Spleen (tissue), 11 donors: ENCODE results near the gene SLC5A11. TPM values are rescaled to one million over a fixed set of nuclear protein-coding genes. Genes with fewer than 3 reads are reported as not detected.

Experiments
- DNase-seq: peaks from one replicate; pipeline ENCODE4 v3.0.0-alpha.2; 2020
- H3K27ac ChIP-seq, 8 donors: fragments of 200-600 bp; sonication (generic) in 7 of 8; 1 replicate in 4 of 8; 2 replicates in 4 of 8; pipeline versions ENCODE4 v1.5.0 to v1.8.0; 2016 to 2021; ENCODE audit warnings: inconsistent platforms in 4 of 8, mild to moderate bottlenecking in 4 of 8, moderate library complexity in 1 of 8
- H3K27me3 ChIP-seq, 7 donors: fragments of 200-600 bp; sonication (generic) in 6 of 7; replicated peaks in 1 of 7; 1 replicate in 4 of 7; 2 replicates in 3 of 7; pipeline versions ENCODE4 v1.5.0 to v1.8.0; 2016 to 2021; ENCODE audit warnings: inconsistent platforms in 3 of 7, mild to moderate bottlenecking in 1 of 7
- H3K36me3 ChIP-seq, 6 donors: fragments of 200-600 bp; sonication (generic) in 5 of 6; 1 replicate in 4 of 6; 2 replicates in 2 of 6; pipeline versions ENCODE4 v1.5.0 to v1.8.0; 2016 to 2021; ENCODE audit warnings: inconsistent platforms in 2 of 6
- H3K4me1 ChIP-seq, 6 donors: fragments of 200-600 bp; sonication (generic) in 5 of 6; 1 replicate in 3 of 6; 2 replicates in 3 of 6; pipeline versions ENCODE4 v1.5.0 to v1.8.0; 2016 to 2021; ENCODE audit warnings: inconsistent platforms in 3 of 6
- H3K4me3 ChIP-seq, 8 donors: fragments of 200-600 bp; sonication (generic) in 7 of 8; 1 replicate in 4 of 8; 2 replicates in 4 of 8; pipeline versions ENCODE4 v1.5.0 to v1.8.0; 2016 to 2021; ENCODE audit warnings: inconsistent platforms in 4 of 8, mild to moderate bottlenecking in 4 of 8, moderate library complexity in 2 of 8
- H3K9me3 ChIP-seq, 8 donors: fragments of 200-600 bp; sonication (generic) in 7 of 8; 1 replicate in 4 of 8; 2 replicates in 4 of 8; pipeline versions ENCODE4 v1.5.0 to v1.8.0; 2016 to 2021; ENCODE audit warnings: inconsistent platforms in 4 of 8
- CTCF ChIP-seq, 11 experiments: fragments of 200-600 bp in 7 of 11; fragments of 450-650 bp in 4 of 11; sonication (generic) in 4 of 11; IDR thresholded peaks in 8 of 11; conservative IDR thresholded peaks in 3 of 11; 1 replicate in 7 of 11; 2 replicates in 4 of 11; pipeline versions ENCODE4 v1.4.0 to v1.8.0; 2016 to 2021; ENCODE audit warnings: antibody characterized with exemption in 11 of 11, inconsistent platforms in 4 of 11, mild to moderate bottlenecking in 1 of 11
- POLR2A ChIP-seq, 3 donors: fragments of 450-650 bp; IDR thresholded peaks; one replicate each; pipeline ENCODE4 v1.5.1; 2017; ENCODE audit warnings: antibody characterized with exemption in 3 of 3, mild to moderate bottlenecking in 1 of 3
- POLR2AphosphoS5 ChIP-seq, 3 donors: sonication (generic); formaldehyde crosslinking; IDR thresholded peaks; one replicate each; pipeline ENCODE4 v1.5.1; 2017; ENCODE audit warnings: antibody characterized with exemption in 3 of 3
- WGBS, 5 donors: extraction: QIAGEN DNeasy Blood & Tissue Kit in 3 of 5; methylation state at CpG; one replicate each; pipeline versions ENCODE4 v1.1.5 to v1.1.7; 2013 to 2018; 5-methylcytosine and 5-hydroxymethylcytosine counted together
- intact Hi-C: fragments of 100-400 bp; cut with DNase I; formaldehyde crosslinking; loops from one replicate; pipeline ENCODE4 v1.15.0; 2023; ENCODE audit warnings: low total_unique reads
- polyA plus RNA-seq, 3 donors: library from polyadenylated mRNA; stranded (reverse); fragments of 200-250 nt; gene quantifications; one replicate each; pipeline ENCODE4 v1.2.1, GENCODE V29; 2013
- total RNA-seq, 7 donors: library from RNA; depleted of rRNA in 3 of 7; stranded (reverse); fragments of >200 nt in 3 of 7; fragmentation: NEBNext Ultra II Directional in 4 of 7; extraction: Animal tissue kit (Norgen Biotek cat#: 25700) in 4 of 7; gene quantifications; one replicate each; pipeline versions ENCODE4 v1.1.0 to v1.2.1, GENCODE V29; 2016 to 2021
- donor health status: healthy with polysubstance abuse.
- donor health status: DM: no; HTN: no; CAD: no; lungs with moderate emphysema.
- donor health status: DM: no; HTN: no; CAD: no.
- donor health status: Bipolar disorder and iron deficiency.
- donor health status: healthy.
- donor health status: DM: no; HTN: no; CAD: no.
- donor health status: DM: yes; HTN: yes; CAD: no.

The SLC5A11 gene
- total and polyA plus RNA-seq, 10 donors: 0.14 to 1.9 (median 0.46) TPM; not detected in 3

DNA sequence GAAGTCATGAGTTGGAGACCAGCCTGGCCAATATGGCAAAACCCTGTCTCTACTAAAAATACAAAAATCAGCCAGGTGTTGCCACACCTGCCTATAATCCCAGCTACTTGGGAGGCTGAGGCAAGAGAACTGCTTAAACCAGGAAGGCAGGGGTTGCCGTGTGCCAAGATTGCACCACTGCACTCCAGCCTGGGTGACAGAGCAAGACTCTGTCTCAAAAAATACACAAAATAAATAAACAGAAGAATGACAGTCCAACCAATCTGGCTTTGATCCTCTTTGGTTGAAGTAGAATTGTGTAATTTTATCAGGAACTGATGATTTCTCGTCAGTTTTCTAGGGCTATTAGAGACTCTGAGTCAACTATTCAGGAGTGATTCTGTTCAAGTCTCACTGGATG lies 79.4 kb downstream of the SLC5A11 start:
- Histone ChIP-seq H3K9me3 (no peaks in the 10 kb centered on the region), H3K27me3 (no peaks in the 10 kb centered on the region), H3K27ac (peak overlapping the region in 1 of 8 donors; percentile 2), H3K4me3 (no peak overlapping the region), H3K36me3 (peaks cover 0 to 100% (median 78%) of the 10 kb centered on the region in 6 donors), H3K4me1 (peaks cover 0 to 8% (median 0%) of the 10 kb centered on the region in 6 donors)
- WGBS, 5 donors: 59 to 90% (median 77%) methylated on average over 2 of the region's 2 CpGs
- intact Hi-C loops: no loop called here
- DNase-seq: no peak
- TF ChIP-seq POLR2A (IDR thresholded peaks at IDR 0.05) (no peak), CTCF (IDR thresholded peaks at IDR 0.05 in 8 of 11, conservative IDR thresholded peaks at IDR 0.05 in 3 of 11) (no peak), POLR2AphosphoS5 (IDR thresholded peaks at IDR 0.05) (no peak)

- Histone ChIP-seq H3K9me3 (no peaks in the 10 kb centered on the region), H3K27me3 (no peaks in the 10 kb centered on the region), H3K4me3 (no peak overlapping the region), H3K27ac (no peak overlapping the region), H3K36me3 (peaks cover 9 to 100% (median 90%) of the 10 kb centered on the region in 6 donors), H3K4me1 (no peaks in the 10 kb centered on the region)
- WGBS, 5 donors: 82 to 91% (median 90%) methylated on average over 5 of the region's 5 CpGs
- no peak for DNase-seq
- intact Hi-C loops: no loop called here
- TF ChIP-seq CTCF (IDR thresholded peaks at IDR 0.05 in 8 of 11, conservative IDR thresholded peaks at IDR 0.05 in 3 of 11) (no peak), POLR2A (IDR thresholded peaks at IDR 0.05) (no peak), POLR2AphosphoS5 (IDR thresholded peaks at IDR 0.05) (no peak)
These were observed 83.6 kb downstream of the SLC5A11 start for GRCh38 chr16:24929409-24929808.

DNA sequence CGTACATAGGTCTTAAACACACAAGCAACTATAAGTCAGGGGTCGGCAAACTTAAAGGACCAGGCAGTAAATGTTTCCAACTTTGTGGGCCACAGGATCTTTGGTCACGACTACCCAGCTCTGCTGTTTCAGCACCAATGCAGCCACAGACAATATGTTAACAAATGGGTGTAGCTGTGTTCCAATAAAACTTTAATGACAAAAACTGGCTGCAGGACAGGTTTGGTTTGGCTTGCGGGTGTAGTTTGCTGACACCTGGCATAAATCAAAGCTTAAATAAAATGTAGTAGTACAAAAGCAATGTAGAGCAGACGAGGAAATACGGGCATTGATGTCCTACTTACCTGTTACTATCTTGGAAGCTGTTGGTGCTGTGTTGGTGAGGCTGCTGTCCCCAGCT lies 84.7 kb downstream of the SLC5A11 start:
- Histone ChIP-seq H3K4me1 (no peaks in the 10 kb centered on the region), H3K27me3 (no peaks in the 10 kb centered on the region), H3K9me3 (no peaks in the 10 kb centered on the region), H3K27ac (no peak overlapping the region), H3K36me3 (peaks cover 9 to 100% (median 93%) of the 10 kb centered on the region in 6 donors), H3K4me3 (no peak overlapping the region)
- TF ChIP-seq POLR2AphosphoS5 (IDR thresholded peaks at IDR 0.05) (no peak), CTCF (IDR thresholded peaks at IDR 0.05 in 8 of 11, conservative IDR thresholded peaks at IDR 0.05 in 3 of 11) (no peak), POLR2A (IDR thresholded peaks at IDR 0.05) (no peak)
- no peak for DNase-seq
- intact Hi-C loops: no loop called here
- 91 to 96% (median 95%) methylated on average over 6 of the region's 6 CpGs for WGBS, 5 donors

GRCh38 chr16:24931091-24931490 lies 85.3 kb downstream of the SLC5A11 start:
- H3K27me3 ChIP-seq: no peaks in the 10 kb centered on the region
- intact Hi-C loops: no loop called here

GRCh38 chr16:24935336-24935735 lies 89.6 kb downstream of the SLC5A11 start:
- DNase-seq: no peak
- TF ChIP-seq CTCF (IDR thresholded peaks at IDR 0.05 in 8 of 11, conservative IDR thresholded peaks at IDR 0.05 in 3 of 11) (no peak), POLR2AphosphoS5 (IDR thresholded peaks at IDR 0.05) (peak in 1 of 3 donors; percentile 46), POLR2A (IDR thresholded peaks at IDR 0.05) (no peak)
- no peaks in the 10 kb centered on the region for H3K9me3 ChIP-seq

More at GRCh38 chr16:24931091-24931490, 85.3 kb downstream of the SLC5A11 start:
- Histone ChIP-seq H3K36me3 (peaks cover 9 to 100% (median 91%) of the 10 kb centered on the region in 6 donors), H3K4me1 (no peaks in the 10 kb centered on the region), H3K27ac (no peak overlapping the region), H3K9me3 (no peaks in the 10 kb centered on the region), H3K4me3 (no peak overlapping the region)
- TF ChIP-seq POLR2A (IDR thresholded peaks at IDR 0.05) (no peak), POLR2AphosphoS5 (IDR thresholded peaks at IDR 0.05) (peak in 1 of 3 donors; percentile 14)
- no peak for DNase-seq
- WGBS, 5 donors: 96 to 98% (median 97%) methylated on average over 12 of the region's 12 CpGs

More at GRCh38 chr16:24935336-24935735, 89.6 kb downstream of the SLC5A11 start:
- Histone ChIP-seq H3K36me3 (peaks cover 9 to 100% (median 95%) of the 10 kb centered on the region in 6 donors), H3K4me1 (no peaks in the 10 kb centered on the region), H3K4me3 (no peak overlapping the region), H3K27me3 (no peaks in the 10 kb centered on the region), H3K27ac (no peak overlapping the region)
- intact Hi-C loops: no loop called here
- WGBS, 5 donors: 90 to 96% (median 95%) methylated on average over 6 of the region's 6 CpGs
